Keratinocyte (primary cell): ENCODE measurements around the gene KRR1. TPM values are rescaled to one million over a fixed set of nuclear protein-coding genes. Genes with fewer than 3 reads are reported as not detected.
"Not testable (repeated sequence)": the region's sequence is repeated elsewhere in the genome, so short reads cannot be mapped to it uniquely, and the experiment has no call there.

ENCODE experiments used
- DNase-seq: peaks from one replicate; pipeline ENCODE4 v3.0.0-alpha.2; 2011; ENCODE audit warnings: low read depth, missing footprints, low spot score
- FAIRE-seq: peaks from 2 replicates; lab custom pipeline; 2011; peaks lifted over from hg19 to GRCh38; lab: Jason Lieb, UNC
- H2AFZ ChIP-seq: 2 replicates; pipeline ENCODE4 v1.6.0; 2012; ENCODE audit warnings: low read length, control low read depth, inconsistent platforms; ENCODE audit not compliant: control insufficient read depth
- H3K27ac ChIP-seq: 2 replicates; pipeline ENCODE4 v1.5.1; 2011; ENCODE audit warnings: low read length; ENCODE audit not compliant: control insufficient read depth, insufficient read depth
- H3K27me3 ChIP-seq: 3 replicates; pipeline ENCODE4 v1.6.0; 2011; ENCODE audit warnings: low read length; ENCODE audit not compliant: control insufficient read depth, insufficient read depth; ENCODE audit errors: extremely low read depth
- H3K36me3 ChIP-seq, 2 experiments: 2 replicates in 1 of 2; 3 replicates in 1 of 2; pipeline ENCODE4 v1.5.1; 2011; ENCODE audit warnings: low read length in 2 of 2, mild to moderate bottlenecking in 1 of 2; ENCODE audit not compliant: control insufficient read depth in 2 of 2, insufficient read depth in 2 of 2; ENCODE audit errors: extremely low read depth in 1 of 2
- H3K4me1 ChIP-seq: 3 replicates; pipeline ENCODE4 v1.5.1; 2011; ENCODE audit warnings: low read length; ENCODE audit not compliant: control insufficient read depth, insufficient read depth; ENCODE audit errors: extremely low read depth
- H3K4me2 ChIP-seq: 3 replicates; pipeline ENCODE4 v1.6.0; 2011; ENCODE audit warnings: low read depth, low read length; ENCODE audit not compliant: control insufficient read depth, insufficient read depth; ENCODE audit errors: extremely low read depth
- H3K4me3 ChIP-seq, 3 experiments: fragments of 200-600 bp in 1 of 3; sonication (generic) in 1 of 3; 2 replicates in 2 of 3; 3 replicates in 1 of 3; pipeline ENCODE4 v1.5.1; 2011 to 2016; ENCODE audit warnings: low read length in 3 of 3, mild to moderate bottlenecking in 3 of 3, control low read depth in 2 of 3, inconsistent platforms in 1 of 3, low read depth in 1 of 3, mixed read lengths in 1 of 3, mixed run types in 1 of 3, moderate library complexity in 1 of 3; ENCODE audit not compliant: control insufficient read depth in 2 of 3, insufficient read depth in 2 of 3; ENCODE audit errors: extremely low read depth in 1 of 3
- H3K79me2 ChIP-seq: 2 replicates; pipeline ENCODE4 v1.6.0; 2012; ENCODE audit warnings: low read length; ENCODE audit not compliant: control insufficient read depth, insufficient read depth
- H3K9ac ChIP-seq: 3 replicates; pipeline ENCODE4 v1.6.0; 2011; ENCODE audit warnings: low read length; ENCODE audit not compliant: control insufficient read depth, insufficient read depth; ENCODE audit errors: extremely low read depth
- H3K9me1 ChIP-seq: 3 replicates; pipeline ENCODE4 v1.6.0; 2011; ENCODE audit warnings: low read length; ENCODE audit not compliant: control insufficient read depth, insufficient read depth; ENCODE audit errors: extremely low read depth
- H3K9me3 ChIP-seq: 2 replicates; pipeline ENCODE4 v1.5.1; 2012; ENCODE audit warnings: low read depth, low read length; ENCODE audit not compliant: control insufficient read depth
- H4K20me1 ChIP-seq: 3 replicates; pipeline ENCODE4 v1.6.0; 2011; ENCODE audit warnings: low read length; ENCODE audit not compliant: control insufficient read depth, insufficient read depth; ENCODE audit errors: extremely low read depth
- EZH2 ChIP-seq: IDR thresholded peaks from one replicate; pipeline ENCODE4 v1.6.1; 2012; ENCODE audit warnings: inconsistent platforms, mild to moderate bottlenecking, low read length, moderate library complexity
- dilution Hi-C: fragments of 300-500 bp; cut with MboI; formaldehyde crosslinking; loops from one replicate; pipeline ENCODE4 v1.7.0; 2020; ENCODE audit warnings: low sequenced_read_pairs; ENCODE audit not compliant: extremely low pct_ligation_motif_present
- polyA plus RNA-seq, 5 experiments: library from polyadenylated mRNA; depleted of rRNA in 3 of 5; stranded (reverse) in 3 of 5; stranded (forward) in 1 of 5; unstranded in 1 of 5; fragments of >200 nt; gene quantifications; 1 replicate in 1 of 5; 2 replicates in 3 of 5; 3 replicates in 1 of 5; pipeline versions ENCODE4 v1.2.1 to v1.2.3, GENCODE V29; 2011 to 2012; ENCODE audit warnings: missing spikeins in 2 of 5, low read depth in 1 of 5, low replicate concordance in 1 of 5
- TF ChIP-seq, protein P1 (sequence below), 3 experiments: IDR thresholded peaks in 1 of 3; conservative IDR thresholded peaks in 1 of 3; optimal IDR thresholded peaks in 1 of 3; 2 replicates in 2 of 3; 3 replicates in 1 of 3; pipeline versions ENCODE3 to v1.5.1; 2011; ENCODE audit warnings: low read length in 3 of 3, mild to moderate bottlenecking in 3 of 3, moderate library complexity in 2 of 3, control low read depth in 1 of 3, inconsistent platforms in 1 of 3; ENCODE audit not compliant: insufficient read depth in 2 of 3; ENCODE audit errors: extremely low read depth in 1 of 3

The KRR1 gene
- polyA plus RNA-seq, 1 donor (not counting 4 experiments of a cell fraction or from before 2014, with no cell fraction given) = 74.7 TPM

DNA sequence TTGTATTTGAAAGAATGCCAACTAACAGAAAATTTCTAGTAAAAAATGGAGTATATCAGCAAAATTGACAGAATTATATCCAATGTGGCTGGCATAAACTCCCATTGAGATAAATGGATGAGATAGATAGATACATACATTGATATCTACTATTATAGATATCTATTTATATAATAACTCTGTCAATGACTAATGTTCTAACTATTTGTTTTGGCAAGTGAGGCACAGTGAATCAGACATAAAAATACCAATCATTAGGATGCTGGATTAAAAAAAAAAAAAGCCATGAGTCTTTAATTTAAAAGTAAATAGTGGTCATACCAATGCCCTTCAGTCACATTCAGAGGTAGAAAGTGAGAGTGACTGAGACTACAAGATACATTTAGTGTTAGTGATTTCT, 64.6 kb downstream of the KRR1 start:
- FAIRE-seq (no peak), DNase-seq (peak; percentile 41)
- Histone ChIP-seq H3K36me3 (no peaks in the 10 kb centered on the region), H2AFZ (no peak overlapping the region), H4K20me1 (no peaks in the 10 kb centered on the region), H3K79me2 (no peaks in the 10 kb centered on the region), H3K4me1 (peaks cover 25% of the 10 kb centered on the region), H3K27ac (no peak overlapping the region), H3K4me3 (no peak overlapping the region), H3K9me3 (no peaks in the 10 kb centered on the region), H3K9ac (no peak overlapping the region), H3K4me2 (peak overlapping the region; percentile 42), H3K27me3 (no peaks in the 10 kb centered on the region), H3K9me1 (no peaks in the 10 kb centered on the region)
- dilution Hi-C loops = no loop called here
- TF ChIP-seq EZH2 = no peak
- TF ChIP-seq, protein P1, sequence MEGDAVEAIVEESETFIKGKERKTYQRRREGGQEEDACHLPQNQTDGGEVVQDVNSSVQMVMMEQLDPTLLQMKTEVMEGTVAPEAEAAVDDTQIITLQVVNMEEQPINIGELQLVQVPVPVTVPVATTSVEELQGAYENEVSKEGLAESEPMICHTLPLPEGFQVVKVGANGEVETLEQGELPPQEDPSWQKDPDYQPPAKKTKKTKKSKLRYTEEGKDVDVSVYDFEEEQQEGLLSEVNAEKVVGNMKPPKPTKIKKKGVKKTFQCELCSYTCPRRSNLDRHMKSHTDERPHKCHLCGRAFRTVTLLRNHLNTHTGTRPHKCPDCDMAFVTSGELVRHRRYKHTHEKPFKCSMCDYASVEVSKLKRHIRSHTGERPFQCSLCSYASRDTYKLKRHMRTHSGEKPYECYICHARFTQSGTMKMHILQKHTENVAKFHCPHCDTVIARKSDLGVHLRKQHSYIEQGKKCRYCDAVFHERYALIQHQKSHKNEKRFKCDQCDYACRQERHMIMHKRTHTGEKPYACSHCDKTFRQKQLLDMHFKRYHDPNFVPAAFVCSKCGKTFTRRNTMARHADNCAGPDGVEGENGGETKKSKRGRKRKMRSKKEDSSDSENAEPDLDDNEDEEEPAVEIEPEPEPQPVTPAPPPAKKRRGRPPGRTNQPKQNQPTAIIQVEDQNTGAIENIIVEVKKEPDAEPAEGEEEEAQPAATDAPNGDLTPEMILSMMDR (optimal IDR thresholded peaks at IDR 0.05 in 1 of 3, IDR thresholded peaks at IDR 0.05 in 1 of 3, conservative IDR thresholded peaks at IDR 0.05 in 1 of 3; ENCODE audit: extremely low read depth in 1 of 3, insufficient read depth in 2 of 3, low read length in 3 of 3) = no peak

DNA sequence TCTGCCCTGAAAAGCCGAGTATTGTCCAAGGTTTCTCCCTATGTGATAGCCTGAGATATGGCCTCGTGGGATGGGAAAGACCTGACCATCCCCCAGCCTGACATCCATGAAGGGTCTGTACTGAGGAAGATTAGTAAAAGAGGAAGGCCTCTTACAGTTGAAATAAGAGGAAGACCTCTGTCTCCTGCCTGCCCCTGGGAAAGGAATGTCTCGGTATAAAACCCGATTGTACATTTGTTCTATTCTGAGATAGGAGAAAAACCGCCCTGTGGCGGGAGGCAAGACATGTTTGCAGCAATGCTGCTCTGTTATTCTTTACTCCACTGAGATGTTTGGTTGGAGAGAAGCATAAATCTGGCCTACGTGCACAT, 66.3 kb downstream of the KRR1 start:
- H3K9me1 ChIP-seq, dilution Hi-C loops, H3K27ac ChIP-seq, H3K9me3 ChIP-seq, H3K4me2 ChIP-seq, H3K27me3 ChIP-seq, H3K79me2 ChIP-seq, DNase-seq, H3K4me3 ChIP-seq, H2AFZ ChIP-seq, H4K20me1 ChIP-seq, H3K9ac ChIP-seq, FAIRE-seq, H3K36me3 ChIP-seq: not testable (repeated sequence)
- peaks cover 25% of the 10 kb centered on the region for H3K4me1 ChIP-seq

DNA sequence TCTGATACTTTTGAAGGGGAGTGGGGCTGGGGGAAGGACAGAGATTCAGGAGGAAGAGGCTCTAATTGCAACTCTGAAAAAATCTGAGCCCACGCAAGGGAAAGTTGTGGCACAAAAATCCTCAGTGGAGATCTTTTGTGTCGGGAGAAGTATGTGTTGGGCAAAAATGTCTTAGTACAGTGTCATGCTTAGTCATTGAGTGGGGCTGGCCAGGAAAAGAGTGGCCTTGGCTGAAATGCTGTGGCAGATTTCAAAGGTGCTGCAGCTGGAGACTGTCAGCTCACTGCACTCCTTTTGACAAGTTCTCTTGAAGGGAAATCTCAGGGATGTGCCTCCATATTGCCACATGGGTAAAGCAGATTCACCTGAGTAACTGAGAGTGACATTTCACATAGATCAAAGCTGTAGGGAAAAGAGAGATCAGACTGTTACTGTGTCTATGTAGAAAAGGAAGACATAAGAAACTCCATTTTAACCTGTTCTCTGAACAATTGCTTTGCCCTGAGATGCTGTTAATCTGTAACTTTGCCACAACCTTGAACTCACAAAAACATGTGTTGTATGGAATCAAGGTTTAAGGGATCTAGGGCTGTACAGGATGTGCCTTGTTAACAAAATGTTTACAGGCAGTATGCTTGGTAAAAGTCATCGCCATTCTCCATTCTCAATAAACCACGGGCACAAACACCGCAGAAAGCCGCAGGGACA, 66.8 kb downstream of the KRR1 start:
- Histone ChIP-seq H3K36me3 (no peaks in the 10 kb centered on the region), H3K9me3 (no peaks in the 10 kb centered on the region), H2AFZ (no peak overlapping the region), H3K4me2 (no peak overlapping the region), H3K4me1 (peaks cover 25% of the 10 kb centered on the region), H3K27ac (no peak overlapping the region), H3K4me3 (no peak overlapping the region), H3K9ac (no peak overlapping the region), H3K79me2 (no peaks in the 10 kb centered on the region), H3K9me1 (no peaks in the 10 kb centered on the region), H3K27me3 (no peaks in the 10 kb centered on the region), H4K20me1 (no peaks in the 10 kb centered on the region)
- FAIRE-seq (peak; percentile 43), DNase-seq (no peak)
- TF ChIP-seq, protein P1 (optimal IDR thresholded peaks at IDR 0.05 in 1 of 3, IDR thresholded peaks at IDR 0.05 in 1 of 3, conservative IDR thresholded peaks at IDR 0.05 in 1 of 3; ENCODE audit: extremely low read depth in 1 of 3, insufficient read depth in 2 of 3, low read length in 3 of 3) = no peak
- TF ChIP-seq EZH2 = no peak
- dilution Hi-C loops = no loop called here
